OCI-LY7 (cell line): ENCODE measurements around the gene DFFB. TPM values are rescaled to one million over a fixed set of nuclear protein-coding genes. Genes with fewer than 3 reads are reported as not detected.

ENCODE experiments used
- BruUV-seq: library from RNA; stranded (reverse); fragments of 400-500 nt; replicated peaks from 2 replicates; lab custom pipeline; 2021; lab: Mats Ljungman, UMichigan
- CTCF ChIA-PET: fragments of 300-600 bp; sonication (Branson Sonifier 250); formaldehyde crosslinking; loops from one replicate; lab custom pipeline; 2022; ENCODE audit warnings: antibody characterized with exemption; ENCODE audit not compliant: unreplicated experiment; lab: Charles Lee
- POLR2A ChIA-PET: fragments of 300-600 bp; sonication (Branson Sonifier 250); formaldehyde crosslinking; loops from one replicate; lab custom pipeline; 2022; ENCODE audit warnings: antibody characterized with exemption; lab: Charles Lee
- DNase-seq: peaks from one replicate; pipeline ENCODE4 v3.0.0-alpha.2; 2015; ENCODE audit warnings: low spot score
- H2AFZ ChIP-seq: fragments of 200-600 bp; sonication (generic), shearing (Covaris generic); 2 replicates; pipeline ENCODE4 v1.6.1; 2014; ENCODE audit warnings: mild to moderate bottlenecking, antibody characterized with exemption, low read length, moderate library complexity
- H3K27ac ChIP-seq: fragments of 200-600 bp; sonication (generic); 2 replicates; pipeline ENCODE4 v1.5.1; 2014; ENCODE audit warnings: mixed run types, low read depth, mild to moderate bottlenecking, moderate library complexity, low read length, inconsistent platforms; ENCODE audit not compliant: poor library complexity, severe bottlenecking
- H3K36me3 ChIP-seq: fragments of 200-600 bp; sonication (generic); 2 replicates; pipeline ENCODE4 v1.6.1; 2014; ENCODE audit warnings: mild to moderate bottlenecking, antibody characterized with exemption, low read length, moderate library complexity, mixed read lengths; ENCODE audit not compliant: insufficient read depth
- H3K4me1 ChIP-seq: fragments of 200-600 bp; sonication (generic); 2 replicates; pipeline ENCODE4 v1.5.1; 2014; ENCODE audit warnings: mild to moderate bottlenecking, low read length; ENCODE audit not compliant: insufficient read depth, poor library complexity, severe bottlenecking
- H3K4me2 ChIP-seq: fragments of 200-600 bp; sonication (generic); 2 replicates; pipeline ENCODE4 v1.6.1; 2014; ENCODE audit warnings: mild to moderate bottlenecking, low read length
- H3K4me3 ChIP-seq: fragments of 200-600 bp; sonication (generic); 2 replicates; pipeline ENCODE4 v1.5.1; 2014; ENCODE audit warnings: mild to moderate bottlenecking, low read depth, low read length; ENCODE audit not compliant: poor library complexity, severe bottlenecking
- H3K79me2 ChIP-seq: fragments of 200-600 bp; sonication (generic); 2 replicates; pipeline ENCODE4 v1.6.1; 2016; ENCODE audit warnings: low read depth, mild to moderate bottlenecking, low read length, moderate library complexity, mixed read lengths; ENCODE audit not compliant: insufficient read depth
- H3K9me2 ChIP-seq: fragments of 200-600 bp; sonication (generic); 2 replicates; pipeline ENCODE4 v1.6.1; 2016; ENCODE audit warnings: mild to moderate bottlenecking, low read length, mixed read lengths; ENCODE audit not compliant: insufficient read depth
- H3K9me3 ChIP-seq: fragments of 200-600 bp; sonication (generic); 2 replicates; pipeline ENCODE4 v1.6.1; 2014; ENCODE audit warnings: mild to moderate bottlenecking, mixed run types, low read length, mixed read lengths
- H4K20me1 ChIP-seq: fragments of 200-600 bp; sonication (generic); 2 replicates; pipeline ENCODE4 v1.6.1; 2014; ENCODE audit warnings: mild to moderate bottlenecking, antibody characterized with exemption, low read length, moderate library complexity, mixed read lengths; ENCODE audit not compliant: insufficient read depth
- CTCF ChIP-seq: fragments of 200-600 bp; sonication (generic); conservative IDR thresholded peaks from 2 replicates; pipeline ENCODE4 v1.5.1; 2014; ENCODE audit warnings: mild to moderate bottlenecking, antibody characterized with exemption, low read length, moderate library complexity, mixed read lengths
- EZH2phosphoT487 ChIP-seq: fragments of 200-600 bp; sonication (generic); IDR thresholded peaks from 2 replicates; pipeline ENCODE4 v1.6.1; 2018; ENCODE audit warnings: low read depth, borderline replicate concordance, mild to moderate bottlenecking, mixed run types, antibody characterized with exemption, low read length, moderate library complexity, mixed read lengths
- intact Hi-C: fragments of 100-400 bp; cut with micrococcal nuclease; formaldehyde crosslinking; loops from one replicate; pipeline ENCODE4 v1.10.0; 2022; ENCODE audit not compliant: unreplicated experiment
- total RNA-seq, 2 experiments: library from RNA; depleted of rRNA in 1 of 2; stranded (reverse); fragments of >200 nt in 1 of 2; shearing (Covaris generic) in 1 of 2; gene quantifications; 2 replicates each; pipeline ENCODE4 v1.2.3, GENCODE V29; 2014 to 2022

DFFB gene
- total RNA-seq, 2 experiments from 2014 or later, result 15.2 to 17.9 TPM

DNA sequence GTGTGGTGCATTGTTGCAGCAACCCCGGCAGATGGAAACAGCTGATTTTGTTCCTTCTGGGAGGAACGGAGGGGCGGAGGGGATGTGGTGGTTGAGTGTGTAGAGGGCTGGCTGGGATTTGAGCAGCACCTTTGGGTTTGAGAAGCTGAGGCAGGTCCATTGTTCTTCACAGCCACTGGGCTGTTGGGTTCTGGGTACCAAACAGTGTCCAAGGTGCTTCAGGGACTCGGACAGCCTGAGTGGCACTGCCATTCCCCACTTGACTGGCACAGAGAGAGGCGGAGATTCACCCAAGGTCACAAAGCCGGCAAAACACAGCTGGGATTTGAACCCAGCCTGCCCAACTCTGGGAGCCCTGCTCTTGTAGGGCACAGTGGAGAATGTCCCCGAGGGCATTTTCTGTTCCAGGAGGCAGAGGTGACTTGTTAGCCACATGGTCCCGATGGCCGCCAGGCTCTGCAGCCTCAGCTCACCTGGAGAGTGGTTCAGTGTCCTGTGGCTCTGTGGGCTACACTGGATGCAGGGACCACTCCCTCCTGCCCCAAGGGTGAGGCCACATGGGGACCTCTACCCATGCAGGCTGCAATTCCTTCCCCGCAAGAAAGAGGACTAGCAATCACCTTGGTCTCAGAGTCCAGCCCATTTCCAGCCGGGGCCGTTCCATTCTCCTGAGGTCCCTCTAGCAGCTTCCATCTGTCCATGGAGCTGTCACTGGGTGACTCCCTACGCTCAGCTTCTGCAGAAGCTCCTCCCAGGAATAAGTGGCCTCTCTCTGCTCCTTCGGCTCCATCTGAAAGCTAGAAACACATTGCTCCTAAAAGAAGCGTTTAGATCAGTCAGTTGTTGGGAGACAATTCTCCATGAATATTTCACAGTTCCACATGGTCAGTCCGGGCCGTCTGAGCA, 74.0 kb downstream of the DFFB start:
- TF ChIP-seq CTCF (no peak), EZH2phosphoT487 (no peak)
- Histone ChIP-seq H3K4me1 (peaks cover 11% of the 10 kb centered on the region), H3K79me2 (no peaks in the 10 kb centered on the region), H4K20me1 (no peaks in the 10 kb centered on the region), H3K36me3 (peaks cover 4% of the 10 kb centered on the region; the same call in 1 of the 2 replicates), H3K9me2 (no peaks in the 10 kb centered on the region), H3K4me2 (no peak overlapping the region), H3K27ac (no peak overlapping the region), H3K4me3 (no peak overlapping the region), H3K9me3 (no peaks in the 10 kb centered on the region), H2AFZ (no peak overlapping the region)
- ChIA-PET CTCF (no interaction called here), POLR2A (no interaction called here)
- DNase-seq, result no peak
- no TSS peak for BruUV-seq
- intact Hi-C loops, result no loop called here

GRCh38 chr1:3932156-3932919, 75.1 kb downstream of the DFFB start:
- intact Hi-C loops, result no loop called here
- Histone ChIP-seq H3K4me3 (no peak overlapping the region), H3K36me3 (peaks cover 7% of the 10 kb centered on the region), H3K9me3 (peaks cover 4% of the 10 kb centered on the region), H2AFZ (no peak overlapping the region), H4K20me1 (no peaks in the 10 kb centered on the region), H3K79me2 (no peaks in the 10 kb centered on the region), H3K4me1 (peaks cover 11% of the 10 kb centered on the region), H3K9me2 (no peaks in the 10 kb centered on the region), H3K4me2 (no peak overlapping the region), H3K27ac (no peak overlapping the region)
- CTCF ChIA-PET, result no interaction called here
- POLR2A ChIA-PET, result no interaction called here
- DNase-seq, result no peak
- no TSS peak for BruUV-seq
- TF ChIP-seq EZH2phosphoT487 (no peak), CTCF (no peak)

Other genes starting within 250 kb of the DFFB start
- gene MEGF6, start 246.0 kb upstream of the DFFB start, total RNA-seq (2014; rRNA removed; shearing (Covaris generic)), result 0.10 and 0.32 TPM in 2 replicates
- 0.15 and 0.17 TPM in 2 replicates for gene MEGF6, start 246.0 kb upstream of the DFFB start, total RNA-seq (2022)
- 3.1 and 3.6 TPM in 2 replicates for gene TPRG1L, start 232.5 kb upstream of the DFFB start, total RNA-seq (2014; rRNA removed; shearing (Covaris generic))
- gene TPRG1L, start 232.5 kb upstream of the DFFB start, total RNA-seq (2022), result 6.8 and 7.4 TPM in 2 replicates
- 28.1 and 40.0 TPM in 2 replicates for gene WRAP73, start 207.4 kb upstream of the DFFB start, total RNA-seq (2014; rRNA removed; shearing (Covaris generic))
- gene WRAP73, start 207.4 kb upstream of the DFFB start, total RNA-seq (2022), result 32.9 and 34.7 TPM in 2 replicates
- gene TP73, start 205.0 kb upstream of the DFFB start, total RNA-seq (2014; rRNA removed; shearing (Covaris generic)), result 0.05 TPM in 1 of 2 replicates, not detected in the other
- 0.37 and 0.48 TPM in 2 replicates for gene TP73, start 205.0 kb upstream of the DFFB start, total RNA-seq (2022)
- not detected in 2 replicates for gene CCDC27, start 105.0 kb upstream of the DFFB start, total RNA-seq (2014; rRNA removed; shearing (Covaris generic))
- not detected in 2 replicates for gene CCDC27, start 105.0 kb upstream of the DFFB start, total RNA-seq (2022)
- gene SMIM1, start 84.7 kb upstream of the DFFB start, total RNA-seq (2014; rRNA removed; shearing (Covaris generic)), result 3.8 and 7.1 TPM in 2 replicates
- gene SMIM1, start 84.7 kb upstream of the DFFB start, total RNA-seq (2022), result 3.9 and 4.3 TPM in 2 replicates
- 34.0 and 36.4 TPM in 2 replicates for gene LRRC47, start 61.0 kb upstream of the DFFB start, total RNA-seq (2014; rRNA removed; shearing (Covaris generic))
- gene LRRC47, start 61.0 kb upstream of the DFFB start, total RNA-seq (2022), result 49.1 and 57.6 TPM in 2 replicates
- 26.8 and 36.5 TPM in 2 replicates for gene CEP104, start 265 bp upstream of the DFFB start, total RNA-seq (2014; rRNA removed; shearing (Covaris generic))
- 71.0 and 71.7 TPM in 2 replicates for gene CEP104, start 265 bp upstream of the DFFB start, total RNA-seq (2022)
- 43.4 and 59.5 TPM in 2 replicates for gene C1orf174, start 42.8 kb downstream of the DFFB start, total RNA-seq (2014; rRNA removed; shearing (Covaris generic))
- 39.0 and 42.0 TPM in 2 replicates for gene C1orf174, start 42.8 kb downstream of the DFFB start, total RNA-seq (2022)